ENCODE measurements around the gene FCHSD1.

The FCHSD1 gene

DNA sequence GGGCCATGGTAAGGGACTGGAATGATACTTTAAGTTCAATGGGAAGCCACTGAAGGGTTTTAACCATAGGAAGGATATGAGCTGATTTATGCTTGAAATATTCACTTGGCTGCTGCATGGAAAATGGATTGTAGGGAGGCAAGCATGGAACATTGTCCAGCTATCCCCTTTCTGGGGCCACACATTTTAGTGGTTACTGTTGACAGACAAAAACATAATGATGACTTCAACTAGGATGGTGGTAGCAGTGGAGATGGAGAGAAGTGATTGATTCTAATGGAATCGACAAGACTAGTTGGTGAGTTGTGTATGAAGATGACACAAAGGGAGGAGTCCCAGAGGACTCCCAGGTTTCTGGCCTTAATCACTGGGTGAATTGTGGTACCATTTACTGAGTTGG is 6.2 kb upstream of the FCHSD1 start:
- H3K36me3 ChIP-seq (ENCODE audit: control insufficient read depth in 2 of 2, insufficient read depth in 2 of 2, low read length in 2 of 2) = no peaks in the 10 kb centered on the region
- no peak overlapping the region for H3K27ac ChIP-seq (ENCODE audit: low read length)
- no peak overlapping the region for H3K4me3 ChIP-seq (ENCODE audit: low read length in 2 of 2)
- no peaks in the 10 kb centered on the region for H3K9me3 ChIP-seq (ENCODE audit: control insufficient read depth in 2 of 2, low read length in 2 of 2)
- no peaks in the 10 kb centered on the region for H3K27me3 ChIP-seq (ENCODE audit: control insufficient read depth in 1 of 2, insufficient read depth in 2 of 2, low read length in 2 of 2)
- H3K9ac ChIP-seq (ENCODE audit: low read length in 2 of 2) = no peak overlapping the region
- H3K4me1 ChIP-seq (ENCODE audit: control insufficient read depth, insufficient read depth, low read length) = no peaks in the 10 kb centered on the region

DNA sequence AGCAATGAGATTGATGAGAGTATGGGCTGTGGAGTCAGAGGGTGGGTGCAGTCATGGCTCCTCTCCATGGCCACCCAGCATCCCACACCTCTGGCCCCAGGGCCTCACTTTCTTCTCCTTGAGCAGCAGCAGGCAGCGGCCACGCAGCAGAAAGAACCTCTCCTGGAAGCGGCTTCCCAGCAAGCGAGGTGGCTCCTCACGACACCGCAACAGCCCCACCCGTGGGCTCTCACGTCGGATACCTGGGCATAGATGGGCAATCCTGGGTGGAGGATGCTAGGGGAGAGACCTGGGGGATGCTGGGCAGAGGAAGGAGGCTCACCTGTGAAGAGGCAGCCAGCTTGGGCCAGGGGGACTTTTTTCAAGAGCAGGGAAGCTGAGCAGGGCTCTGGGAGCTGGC is 5.2 kb upstream of the FCHSD1 start:
- peaks cover 4% of the 10 kb centered on the region for H3K4me1 ChIP-seq (ENCODE audit: control insufficient read depth, insufficient read depth, low read length)
- H3K27me3 ChIP-seq (ENCODE audit: control insufficient read depth in 1 of 2, insufficient read depth in 2 of 2, low read length in 2 of 2) = no peaks in the 10 kb centered on the region
- H3K4me3 ChIP-seq (ENCODE audit: low read length in 2 of 2) = no peak overlapping the region
- H3K36me3 ChIP-seq (ENCODE audit: control insufficient read depth in 2 of 2, insufficient read depth in 2 of 2, low read length in 2 of 2) = no peaks in the 10 kb centered on the region
- H3K9ac ChIP-seq (ENCODE audit: low read length in 2 of 2) = no peak overlapping the region
- H3K9me3 ChIP-seq (ENCODE audit: control insufficient read depth in 2 of 2, low read length in 2 of 2) = no peaks in the 10 kb centered on the region
- H3K27ac ChIP-seq (ENCODE audit: low read length) = no peak overlapping the region

DNA sequence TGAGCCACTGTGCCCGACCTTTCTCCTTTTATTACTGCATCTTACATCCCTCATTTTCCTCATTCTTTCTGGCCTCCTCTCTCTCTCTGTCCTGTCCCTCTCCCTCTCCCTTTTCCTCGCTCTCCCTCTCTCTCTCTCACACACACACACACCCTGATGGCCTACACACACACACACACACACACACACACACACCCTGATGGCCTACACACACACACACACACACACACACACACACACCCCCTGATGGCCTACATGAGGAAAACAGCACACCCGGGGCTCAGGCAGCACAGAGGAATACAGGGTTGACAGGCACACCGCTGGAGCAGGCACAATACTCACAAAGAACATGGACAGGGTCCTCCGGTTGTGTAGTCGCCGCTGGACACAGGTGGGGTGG is 3.8 kb upstream of the FCHSD1 start:
- Histone ChIP-seq H3K4me1 (ENCODE audit: control insufficient read depth, insufficient read depth, low read length) (peaks cover 14% of the 10 kb centered on the region), H3K4me3 (ENCODE audit: low read length in 2 of 2) (no peak overlapping the region), H3K27me3 (ENCODE audit: control insufficient read depth in 1 of 2, insufficient read depth in 2 of 2, low read length in 2 of 2) (no peaks in the 10 kb centered on the region), H3K36me3 (ENCODE audit: control insufficient read depth in 2 of 2, insufficient read depth in 2 of 2, low read length in 2 of 2) (no peaks in the 10 kb centered on the region), H3K9ac (ENCODE audit: low read length in 2 of 2) (no peak overlapping the region), H3K9me3 (ENCODE audit: control insufficient read depth in 2 of 2, low read length in 2 of 2) (no peaks in the 10 kb centered on the region), H3K27ac (ENCODE audit: low read length) (no peak overlapping the region)

GRCh38 chr5:141654298-141654697 is 3.1 kb upstream of the FCHSD1 start:
- Histone ChIP-seq H3K27me3 (ENCODE audit: control insufficient read depth in 1 of 2, insufficient read depth in 2 of 2, low read length in 2 of 2) (no peaks in the 10 kb centered on the region), H3K4me3 (ENCODE audit: low read length in 2 of 2) (no peak overlapping the region), H3K4me1 (ENCODE audit: control insufficient read depth, insufficient read depth, low read length) (peaks cover 14% of the 10 kb centered on the region), H3K27ac (ENCODE audit: low read length) (no peak overlapping the region), H3K36me3 (ENCODE audit: control insufficient read depth in 2 of 2, insufficient read depth in 2 of 2, low read length in 2 of 2) (no peaks in the 10 kb centered on the region), H3K9ac (ENCODE audit: low read length in 2 of 2) (no peak overlapping the region), H3K9me3 (ENCODE audit: control insufficient read depth in 2 of 2, low read length in 2 of 2) (no peaks in the 10 kb centered on the region)

- peaks cover 4% of the 10 kb centered on the region in 2 donors for H3K36me3 ChIP-seq (ENCODE audit: control insufficient read depth in 2 of 2, insufficient read depth in 2 of 2, low read length in 2 of 2)
- no peak overlapping the region for H3K27ac ChIP-seq (ENCODE audit: low read length)
- peak overlapping the region; percentile 9 to 42 for H3K9ac ChIP-seq (ENCODE audit: low read length in 2 of 2)
- H3K4me3 ChIP-seq (ENCODE audit: low read length in 2 of 2) = peak overlapping the region; percentile 49 to 80
- no peaks in the 10 kb centered on the region for H3K27me3 ChIP-seq (ENCODE audit: control insufficient read depth in 1 of 2, insufficient read depth in 2 of 2, low read length in 2 of 2)
- peaks cover 14% of the 10 kb centered on the region for H3K4me1 ChIP-seq (ENCODE audit: control insufficient read depth, insufficient read depth, low read length)
- no peaks in the 10 kb centered on the region for H3K9me3 ChIP-seq (ENCODE audit: control insufficient read depth in 2 of 2, low read length in 2 of 2)
Observed at GRCh38 chr5:141651728-141652105, 499 bp upstream of the FCHSD1 start.

DNA sequence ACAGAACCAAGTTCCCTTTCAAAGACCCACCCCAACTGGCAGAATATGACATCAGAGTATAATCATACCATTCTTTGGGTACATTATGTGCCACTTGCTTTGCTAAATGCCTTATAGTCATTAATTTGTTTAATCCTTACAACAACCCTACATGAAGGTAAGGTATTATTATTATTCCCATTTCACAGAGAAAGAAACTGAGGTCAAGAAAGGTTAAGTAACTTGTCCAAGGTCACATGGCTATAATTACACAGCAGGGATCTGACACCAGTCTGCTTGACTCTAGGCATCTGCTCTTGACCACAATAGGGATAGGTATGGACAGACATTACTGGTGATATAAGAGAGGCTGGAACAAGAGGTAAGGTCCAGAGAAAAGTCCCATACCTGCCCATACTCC is 1.2 kb downstream of the FCHSD1 start:
- Histone ChIP-seq H3K36me3 (ENCODE audit: control insufficient read depth in 2 of 2, insufficient read depth in 2 of 2, low read length in 2 of 2) (peaks cover 6 to 7% of the 10 kb centered on the region in 2 donors), H3K9ac (ENCODE audit: low read length in 2 of 2) (no peak overlapping the region), H3K27me3 (ENCODE audit: control insufficient read depth in 1 of 2, insufficient read depth in 2 of 2, low read length in 2 of 2) (no peaks in the 10 kb centered on the region), H3K9me3 (ENCODE audit: control insufficient read depth in 2 of 2, low read length in 2 of 2) (no peaks in the 10 kb centered on the region), H3K4me1 (ENCODE audit: control insufficient read depth, insufficient read depth, low read length) (peaks cover 14% of the 10 kb centered on the region), H3K27ac (ENCODE audit: low read length) (no peak overlapping the region), H3K4me3 (ENCODE audit: low read length in 2 of 2) (no peak overlapping the region)

GRCh38 chr5:141649056-141649688 is 2.0 kb downstream of the FCHSD1 start:
- Histone ChIP-seq H3K4me3 (ENCODE audit: low read length in 2 of 2) (no peak overlapping the region), H3K36me3 (ENCODE audit: control insufficient read depth in 2 of 2, insufficient read depth in 2 of 2, low read length in 2 of 2) (peaks cover 10% of the 10 kb centered on the region in 2 donors), H3K27me3 (ENCODE audit: control insufficient read depth in 1 of 2, insufficient read depth in 2 of 2, low read length in 2 of 2) (no peaks in the 10 kb centered on the region), H3K9me3 (ENCODE audit: control insufficient read depth in 2 of 2, low read length in 2 of 2) (no peaks in the 10 kb centered on the region), H3K27ac (ENCODE audit: low read length) (no peak overlapping the region), H3K9ac (ENCODE audit: low read length in 2 of 2) (no peak overlapping the region), H3K4me1 (ENCODE audit: control insufficient read depth, insufficient read depth, low read length) (peaks cover 14% of the 10 kb centered on the region)

DNA sequence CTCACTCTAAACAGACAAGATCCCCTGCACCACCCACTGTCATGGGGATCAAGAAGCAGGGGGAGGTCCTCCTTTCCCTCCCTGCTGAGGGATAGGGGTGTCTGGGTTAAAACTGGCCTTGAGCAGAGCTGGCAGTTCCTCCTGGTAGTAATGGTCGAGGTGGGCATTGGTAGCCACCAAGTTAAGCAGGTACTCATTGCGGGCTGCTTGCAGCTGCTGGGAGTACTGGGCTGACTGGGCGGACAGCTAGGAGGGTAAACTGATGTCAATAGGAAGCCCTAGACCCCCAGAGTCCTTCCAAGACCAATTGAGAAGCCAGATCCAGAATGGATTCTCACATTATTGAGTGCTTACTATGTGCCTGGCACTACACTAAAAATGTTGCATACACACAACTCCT is 3.4 kb downstream of the FCHSD1 start:
- Histone ChIP-seq H3K9ac (ENCODE audit: low read length in 2 of 2) (no peak overlapping the region), H3K36me3 (ENCODE audit: control insufficient read depth in 2 of 2, insufficient read depth in 2 of 2, low read length in 2 of 2) (peaks cover 14% of the 10 kb centered on the region in 2 donors), H3K4me3 (ENCODE audit: low read length in 2 of 2) (no peak overlapping the region), H3K9me3 (ENCODE audit: control insufficient read depth in 2 of 2, low read length in 2 of 2) (no peaks in the 10 kb centered on the region), H3K4me1 (ENCODE audit: control insufficient read depth, insufficient read depth, low read length) (peaks cover 14% of the 10 kb centered on the region), H3K27ac (ENCODE audit: low read length) (no peak overlapping the region), H3K27me3 (ENCODE audit: control insufficient read depth in 1 of 2, insufficient read depth in 2 of 2, low read length in 2 of 2) (no peaks in the 10 kb centered on the region)

DNA sequence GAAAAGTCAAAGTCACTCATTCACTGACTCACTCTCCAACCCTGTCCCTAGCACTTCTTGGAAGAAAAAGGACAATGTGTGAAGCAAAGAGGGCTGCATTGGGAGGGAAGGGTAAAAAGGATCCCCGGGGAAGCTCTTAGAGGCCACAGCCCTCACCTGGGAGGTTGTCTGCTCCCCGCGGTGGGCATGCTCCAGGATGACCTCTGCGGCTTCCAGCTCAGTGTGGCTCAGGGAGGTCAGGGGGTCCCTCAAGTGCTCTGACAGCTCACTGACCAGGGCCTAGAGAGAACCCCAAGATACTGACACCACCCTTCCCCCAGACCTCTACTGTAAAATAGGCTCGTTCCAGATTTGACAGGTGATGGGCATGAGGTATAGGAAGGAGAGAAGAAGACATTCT is 4.0 kb downstream of the FCHSD1 start:
- Histone ChIP-seq H3K36me3 (ENCODE audit: control insufficient read depth in 2 of 2, insufficient read depth in 2 of 2, low read length in 2 of 2) (peaks cover 16% of the 10 kb centered on the region in 2 donors), H3K4me1 (ENCODE audit: control insufficient read depth, insufficient read depth, low read length) (peaks cover 14% of the 10 kb centered on the region), H3K9ac (ENCODE audit: low read length in 2 of 2) (no peak overlapping the region), H3K9me3 (ENCODE audit: control insufficient read depth in 2 of 2, low read length in 2 of 2) (no peaks in the 10 kb centered on the region), H3K27me3 (ENCODE audit: control insufficient read depth in 1 of 2, insufficient read depth in 2 of 2, low read length in 2 of 2) (no peaks in the 10 kb centered on the region), H3K4me3 (ENCODE audit: low read length in 2 of 2) (no peak overlapping the region), H3K27ac (ENCODE audit: low read length) (no peak overlapping the region)

DNA sequence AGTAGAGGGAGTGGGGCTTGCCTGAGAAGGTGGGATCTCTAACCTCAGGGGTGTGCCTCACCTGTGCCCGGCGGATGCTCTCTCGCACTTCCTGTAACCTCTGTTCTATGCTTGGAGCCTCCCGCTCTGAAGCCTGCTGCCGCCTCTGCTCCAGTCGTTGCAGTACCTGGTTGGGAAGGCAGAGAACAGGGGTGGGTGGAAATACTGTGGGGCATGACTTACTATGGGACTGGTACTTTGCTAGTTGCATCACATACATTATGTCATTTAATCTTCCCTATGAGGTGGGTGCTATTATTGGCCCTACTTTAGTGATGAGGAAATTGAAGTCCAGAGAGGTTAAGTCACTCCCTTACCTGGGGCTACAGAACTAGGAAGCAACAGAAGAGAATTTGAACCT is 5.2 kb downstream of the FCHSD1 start:
- Histone ChIP-seq H3K4me3 (ENCODE audit: low read length in 2 of 2) (no peak overlapping the region), H3K27ac (ENCODE audit: low read length) (no peak overlapping the region), H3K9ac (ENCODE audit: low read length in 2 of 2) (no peak overlapping the region), H3K9me3 (ENCODE audit: control insufficient read depth in 2 of 2, low read length in 2 of 2) (no peaks in the 10 kb centered on the region), H3K4me1 (ENCODE audit: control insufficient read depth, insufficient read depth, low read length) (peaks cover 9% of the 10 kb centered on the region), H3K36me3 (ENCODE audit: control insufficient read depth in 2 of 2, insufficient read depth in 2 of 2, low read length in 2 of 2) (peaks cover 16 to 19% of the 10 kb centered on the region in 2 donors), H3K27me3 (ENCODE audit: control insufficient read depth in 1 of 2, insufficient read depth in 2 of 2, low read length in 2 of 2) (no peaks in the 10 kb centered on the region)

GRCh38 chr5:141641634-141642267 is 9.5 kb downstream of the FCHSD1 start:
- peaks cover 8 to 11% of the 10 kb centered on the region in 2 donors for H3K27me3 ChIP-seq (ENCODE audit: control insufficient read depth in 1 of 2, insufficient read depth in 2 of 2, low read length in 2 of 2)
- H3K27ac ChIP-seq (ENCODE audit: low read length) = no peak overlapping the region
- H3K9ac ChIP-seq (ENCODE audit: low read length in 2 of 2) = no peak overlapping the region
- H3K9me3 ChIP-seq (ENCODE audit: control insufficient read depth in 2 of 2, low read length in 2 of 2) = no peaks in the 10 kb centered on the region
- peaks cover 11% of the 10 kb centered on the region for H3K4me1 ChIP-seq (ENCODE audit: control insufficient read depth, insufficient read depth, low read length)
- no peak overlapping the region for H3K4me3 ChIP-seq (ENCODE audit: low read length in 2 of 2)
- peaks cover 12 to 15% of the 10 kb centered on the region in 2 donors for H3K36me3 ChIP-seq (ENCODE audit: control insufficient read depth in 2 of 2, insufficient read depth in 2 of 2, low read length in 2 of 2)
